GM23338 (cell line): ENCODE data around the gene ZNF98. TPM values are rescaled to one million over a fixed set of nuclear protein-coding genes. Genes with fewer than 3 reads are reported as not detected.

Experiments used
- ATAC-seq: fragments of 200-7000 bp; cut with Tn5 transposase; 3 replicates; pipeline ENCODE4 v1.9.1; 2020
- DNase-seq: peaks from one replicate; pipeline ENCODE4 v3.0.0-alpha.2; 2015; ENCODE audit warnings: low spot score
- H2AFZ ChIP-seq: fragments of 200-600 bp; sonication (generic); 2 replicates; pipeline ENCODE4 v1.8.0; 2016; ENCODE audit warnings: antibody characterized with exemption, mild to moderate bottlenecking, moderate library complexity
- H3F3A ChIP-seq: fragments of 200-600 bp; sonication (generic); replicated peaks from 2 replicates; pipeline ENCODE4 v1.8.0; 2017; ENCODE audit warnings: antibody characterized with exemption, mixed run types, low read depth
- H3K27ac ChIP-seq: fragments of 200-600 bp; sonication (generic); 2 replicates; pipeline ENCODE4 v1.6.1; 2016; ENCODE audit warnings: low read depth
- H3K27me3 ChIP-seq: fragments of 200-600 bp; sonication (generic); 2 replicates; pipeline ENCODE4 v1.8.0; 2016; ENCODE audit warnings: mild to moderate bottlenecking, mixed run types, moderate library complexity; ENCODE audit not compliant: insufficient read depth
- H3K36me3 ChIP-seq: fragments of 200-600 bp; sonication (generic); 2 replicates; pipeline ENCODE4 v1.8.0; 2016; ENCODE audit warnings: mild to moderate bottlenecking; ENCODE audit not compliant: insufficient read depth
- H3K4me1 ChIP-seq: fragments of 200-600 bp; sonication (generic); 2 replicates; pipeline ENCODE4 v1.8.0; 2016; ENCODE audit warnings: mild to moderate bottlenecking, moderate library complexity; ENCODE audit not compliant: insufficient read depth
- H3K4me2 ChIP-seq: fragments of 200-600 bp; sonication (generic); 2 replicates; pipeline ENCODE4 v1.7.1; 2017; ENCODE audit warnings: mixed run types
- H3K4me3 ChIP-seq: fragments of 200-600 bp; sonication (generic); 2 replicates; pipeline ENCODE4 v1.6.1; 2016; ENCODE audit warnings: mixed run types
- H3K79me2 ChIP-seq: fragments of 200-600 bp; sonication (generic); replicated peaks from 2 replicates; pipeline ENCODE4 v1.8.0; 2017; ENCODE audit warnings: mild to moderate bottlenecking; ENCODE audit not compliant: insufficient read depth
- H3K9me2 ChIP-seq: fragments of 200-600 bp; sonication (generic); 2 replicates; pipeline ENCODE4 v1.8.0; 2017; ENCODE audit not compliant: insufficient read depth
- H4K20me1 ChIP-seq: fragments of 200-600 bp; sonication (generic); replicated peaks from 2 replicates; pipeline ENCODE4 v1.8.0; 2017; ENCODE audit warnings: mild to moderate bottlenecking; ENCODE audit not compliant: insufficient read depth
- H3K27ac Mint-ChIP-seq: 2 replicates; pipeline ENCODE4 v1.8.0; 2020; ENCODE audit warnings: inconsistent platforms, mild to moderate bottlenecking, moderate library complexity, mixed read lengths
- H3K27me3 Mint-ChIP-seq: 3 replicates; pipeline ENCODE4 v1.8.0; 2022; ENCODE audit warnings: low read depth, mild to moderate bottlenecking, moderate library complexity, mixed read lengths, inconsistent platforms; ENCODE audit not compliant: insufficient read depth, poor library complexity
- H3K36me3 Mint-ChIP-seq: 3 replicates; pipeline ENCODE4 v1.8.0; 2021; ENCODE audit warnings: low read depth, mild to moderate bottlenecking, inconsistent platforms, moderate library complexity, mixed read lengths
- H3K4me1 Mint-ChIP-seq: 3 replicates; pipeline ENCODE4 v1.8.0; 2020; ENCODE audit warnings: mild to moderate bottlenecking, inconsistent platforms, mixed read lengths
- H3K4me3 Mint-ChIP-seq: 3 replicates; pipeline ENCODE4 v1.8.0; 2021; ENCODE audit warnings: moderate library complexity, mild to moderate bottlenecking, inconsistent platforms, mixed read lengths
- H3K9me3 Mint-ChIP-seq: 3 replicates; pipeline ENCODE4 v1.8.0; 2020; ENCODE audit warnings: moderate library complexity, mild to moderate bottlenecking, inconsistent platforms, mixed read lengths
- CREB1 ChIP-seq: fragments of 250-450 bp; sonication (Bioruptor Pico); IDR thresholded peaks from 2 replicates; pipeline ENCODE4 v1.5.0; 2020; ENCODE audit warnings: low read depth, mild to moderate bottlenecking, moderate library complexity
- CTCF ChIP-seq, 2 experiments: fragments of 200-600 bp in 1 of 2; sonication (generic) in 1 of 2; conservative IDR thresholded peaks; 2 replicates each; pipeline versions ENCODE4 v1.5.1 to v1.6.1; 2016 to 2017; ENCODE audit warnings: antibody characterized with exemption in 2 of 2, low read depth in 2 of 2, mild to moderate bottlenecking in 2 of 2, moderate library complexity in 1 of 2
- JUNB ChIP-seq: IDR thresholded peaks from one replicate; pipeline ENCODE4 v1.6.1; 2016; ENCODE audit warnings: antibody characterized with exemption; ENCODE audit not compliant: unreplicated experiment
- REST ChIP-seq: IDR thresholded peaks from one replicate; pipeline ENCODE4 v1.6.1; 2018; ENCODE audit warnings: antibody characterized with exemption; ENCODE audit not compliant: unreplicated experiment
- ZNF331 ChIP-seq: fragments of 250-450 bp; sonication (Bioruptor Pico); IDR thresholded peaks from 2 replicates; pipeline ENCODE4 v1.5.0; 2020; ENCODE audit warnings: low read depth, mild to moderate bottlenecking, moderate library complexity
- polyA plus RNA-seq: library from polyadenylated mRNA; unstranded; fragments of >200 nt; fragmentation: Nextera tagmentation; extraction: Ambion mirVana; gene quantifications from 2 replicates; pipeline ENCODE4 v1.2.1, GENCODE V29; 2016
- total RNA-seq: library from RNA; depleted of rRNA; stranded (reverse); fragments of >200 nt; shearing (Covaris generic); gene quantifications from 2 replicates; pipeline ENCODE4 v1.2.3, GENCODE V29; 2014

Gene ZNF98
- total and polyA plus RNA-seq, 2 experiments from 2014 or later = not detected

DNA sequence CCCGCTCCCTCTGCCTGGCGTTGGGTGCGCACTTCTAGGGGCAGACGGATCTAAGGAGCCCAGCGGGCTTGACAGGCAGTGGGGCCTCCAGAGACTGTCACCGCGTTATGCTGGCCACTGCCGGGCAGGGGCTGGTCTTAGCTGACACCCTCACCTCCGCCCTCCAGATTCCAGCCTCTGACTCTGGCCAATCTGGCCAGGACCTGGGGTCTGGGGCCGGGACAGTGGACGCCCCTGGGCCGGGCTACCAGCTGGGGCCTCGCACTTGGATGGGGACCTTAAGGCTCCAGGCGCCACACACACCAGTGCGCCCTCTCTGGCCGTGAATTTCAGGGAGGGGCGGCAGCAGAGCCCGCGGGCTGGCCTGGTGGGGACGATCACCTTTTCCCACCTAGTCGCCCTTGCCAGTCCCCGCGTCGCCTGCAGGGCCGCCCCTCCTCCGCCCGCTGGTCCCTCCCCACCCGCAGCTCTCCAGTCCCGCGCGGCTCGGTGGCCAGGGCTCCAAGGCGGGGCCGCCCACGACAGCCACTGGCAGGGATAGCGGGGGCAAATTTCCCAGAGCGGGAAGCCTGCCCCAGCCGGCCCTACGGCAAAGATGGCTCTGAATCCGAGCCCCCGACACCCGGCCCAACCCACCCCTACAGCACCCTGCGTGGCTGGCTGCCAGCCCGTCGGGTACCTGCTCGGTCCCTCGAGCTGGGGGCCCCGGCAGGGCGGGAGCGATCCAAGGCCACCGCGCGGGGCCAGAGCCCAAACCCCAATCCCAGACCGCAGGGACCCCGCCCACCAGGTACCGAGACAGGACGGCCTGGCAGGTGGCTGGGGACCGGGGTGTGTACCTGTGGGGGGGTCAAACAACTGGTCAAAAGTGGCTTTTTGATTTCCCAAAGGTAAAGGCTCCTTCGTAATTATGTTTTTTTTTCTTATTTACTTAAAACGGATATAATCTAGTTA lies 6.1 kb upstream of the ZNF98 start (continued):
- no peak for TF ChIP-seq REST
- TF ChIP-seq CTCF (conservative IDR thresholded peaks at IDR 0.05; ENCODE audit: low read depth in 2 of 2) = no peak

GRCh38 chr19:22427547-22427946 lies 5.4 kb upstream of the ZNF98 start:
- ATAC-seq = no peak
- DNase-seq = no peak
- Histone ChIP-seq H3K4me2 (no peak overlapping the region), H3K27me3 (no peaks in the 10 kb centered on the region), H4K20me1 (no peaks in the 10 kb centered on the region), H3K4me3 (no peak overlapping the region), H3K27ac (no peak overlapping the region), H3F3A (no peaks in the 10 kb centered on the region), H3K9me2 (no peaks in the 10 kb centered on the region), H3K79me2 (no peaks in the 10 kb centered on the region), H3K4me1 (no peaks in the 10 kb centered on the region), H2AFZ (no peak overlapping the region), H3K36me3 (no peaks in the 10 kb centered on the region; the same call in 1 of the 2 replicates)
- no peak for TF ChIP-seq CREB1 (CRISPR knock-in tag)
- no peak for TF ChIP-seq ZNF331 (CRISPR knock-in tag)
- TF ChIP-seq JUNB = no peak
- TF ChIP-seq CTCF (conservative IDR thresholded peaks at IDR 0.05; ENCODE audit: low read depth in 2 of 2) = no peak
- no peak overlapping the region for H3K4me3 Mint-ChIP-seq
- H3K36me3 Mint-ChIP-seq = peaks cover 24% of the 10 kb centered on the region
- no peak overlapping the region for H3K27ac Mint-ChIP-seq
- peaks cover 2% of the 10 kb centered on the region for H3K27me3 Mint-ChIP-seq
- no peaks in the 10 kb centered on the region for H3K4me1 Mint-ChIP-seq
- peaks cover 88% of the 10 kb centered on the region for H3K9me3 Mint-ChIP-seq
